GM03348 (cell line): ENCODE data around the gene CHADL.
"Not testable (repeated sequence)": the region's sequence is repeated elsewhere in the genome, so short reads cannot be mapped to it uniquely, and the experiment has no call there.

Experiments
- DNase-seq: peaks from one replicate; pipeline ENCODE4 v3.0.0; 2012; ENCODE audit warnings: low spot score

Gene CHADL

GRCh38 chr22:41240377-41241132 is at the start of gene CHADL:
Gene CHADL (minus strand): TSS chr22:41240931. CDS start chr22:41240881, 50 bp downstream.
- no peak for DNase-seq

GRCh38 chr22:41289671-41290070 is 48.9 kb upstream of the CHADL start:
- DNase-seq: no peak

- peak; percentile 62 for DNase-seq
Observed at GRCh38 chr22:41288245-41288946, 47.7 kb upstream of the CHADL start.

GRCh38 chr22:41286639-41287091 is 45.9 kb upstream of the CHADL start:
- no peak for DNase-seq

- DNase-seq: peak; percentile 97
Observed at GRCh38 chr22:41285820-41286638, 45.3 kb upstream of the CHADL start, which contains the start of gene RANGAP1. Gene RANGAP1 (minus strand): TSS chr22:41286187. CDS start chr22:41281044, 5,143 bp downstream.

- peak; percentile 89 for DNase-seq
Observed at GRCh38 chr22:41285441-41285819, 44.7 kb upstream of the CHADL start.

- no peak for DNase-seq
Observed at GRCh38 chr22:41284465-41284864, 43.7 kb upstream of the CHADL start.

- DNase-seq: no peak
Observed at GRCh38 chr22:41280854-41281253, 40.1 kb upstream of the CHADL start.

- DNase-seq: no peak
Observed at GRCh38 chr22:41280065-41280464, 39.3 kb upstream of the CHADL start.

- DNase-seq: no peak
Observed at GRCh38 chr22:41274856-41275255, 34.1 kb upstream of the CHADL start.

GRCh38 chr22:41273128-41273527 is 32.4 kb upstream of the CHADL start:
- DNase-seq: no peak

GRCh38 chr22:41271787-41272186 is 31.1 kb upstream of the CHADL start:
- DNase-seq: no peak

GRCh38 chr22:41267958-41268357 is 27.2 kb upstream of the CHADL start:
- no peak for DNase-seq

GRCh38 chr22:41264408-41264941 is 23.7 kb upstream of the CHADL start:
- DNase-seq: no peak

- no peak for DNase-seq
Observed at GRCh38 chr22:41263704-41264103, 23.0 kb upstream of the CHADL start.

GRCh38 chr22:41262250-41262765 is 21.6 kb upstream of the CHADL start:
- no peak for DNase-seq

GRCh38 chr22:41261541-41262249 is 21.0 kb upstream of the CHADL start:
- DNase-seq: no peak

GRCh38 chr22:41260871-41261270 is 20.1 kb upstream of the CHADL start:
- no peak for DNase-seq

- DNase-seq: not testable (repeated sequence)
Observed at GRCh38 chr22:41259756-41260155, 19.0 kb upstream of the CHADL start.

- DNase-seq: no peak
Observed at GRCh38 chr22:41257696-41258095, 17.0 kb upstream of the CHADL start.
